T47D (cell line): ENCODE measurements around the gene ENPP7.

Source experiments
- DNase-seq, 2 experiments: peaks; one replicate each; pipeline versions ENCODE4 v3.0.0 to v3.0.0-alpha.2; 2011 to 2012; ENCODE audit warnings: low read depth in 1 of 2, low spot score in 1 of 2
- JUND ChIP-seq: IDR thresholded peaks from 2 replicates; pipeline ENCODE4 v1.6.1; 2012; ENCODE audit warnings: low read depth
- in situ Hi-C: cut with HindIII; loops from 2 replicates; pipeline ENCODE4 v1.10.0; 2016; ENCODE audit warnings: low sequenced_read_pairs, low pct_unique_long_range_greater_than_20kb

Gene ENPP7

DNA sequence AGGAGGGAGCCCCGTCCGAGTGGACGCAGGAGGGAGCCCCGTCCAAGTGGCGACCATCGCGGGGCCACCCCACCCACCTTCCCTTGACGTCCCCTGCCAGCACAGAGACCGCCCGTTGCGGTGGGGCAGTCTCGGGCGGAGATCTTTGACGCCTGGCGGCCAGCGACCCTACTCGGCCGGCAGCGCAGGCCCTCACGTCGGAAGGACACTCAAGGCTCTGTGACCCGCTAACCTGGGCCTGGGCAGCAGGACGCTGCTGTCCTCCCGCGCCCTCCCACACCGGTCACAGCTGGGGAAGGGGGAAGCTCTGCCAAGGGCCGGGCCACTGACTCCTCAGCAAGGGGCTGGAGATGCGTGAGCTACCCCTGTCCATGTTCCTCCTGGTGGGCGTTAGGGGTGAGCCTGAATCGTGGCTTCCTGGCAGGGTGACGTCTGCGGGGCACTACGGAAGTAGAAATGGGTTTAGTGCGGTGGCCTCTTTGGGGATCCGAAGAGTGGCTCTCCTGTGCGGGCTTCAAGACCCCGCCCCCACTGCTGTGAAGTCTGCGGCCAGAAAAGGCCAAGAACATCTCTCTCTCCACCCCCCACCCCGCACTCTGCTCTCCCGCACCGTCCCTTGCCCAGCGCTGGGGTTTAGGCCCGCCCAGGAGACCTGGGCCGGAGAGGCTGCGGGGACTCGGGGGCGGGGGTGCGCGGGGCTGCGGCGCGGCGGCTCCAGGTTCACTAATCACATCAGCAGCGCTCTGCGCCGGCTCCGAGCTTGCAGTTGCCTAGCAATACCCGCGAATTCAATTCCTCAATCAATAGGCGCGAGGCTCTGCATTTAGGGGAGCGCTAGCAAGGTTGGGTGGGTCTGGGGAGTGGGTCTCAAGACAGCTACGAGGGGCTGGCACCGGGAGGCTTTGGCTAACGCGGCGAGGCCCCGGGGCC is 60.3 kb downstream of the ENPP7 start:
- TF ChIP-seq JUND, result no peak
- no peak for DNase-seq
- in situ Hi-C loops, result no loop called here

DNA sequence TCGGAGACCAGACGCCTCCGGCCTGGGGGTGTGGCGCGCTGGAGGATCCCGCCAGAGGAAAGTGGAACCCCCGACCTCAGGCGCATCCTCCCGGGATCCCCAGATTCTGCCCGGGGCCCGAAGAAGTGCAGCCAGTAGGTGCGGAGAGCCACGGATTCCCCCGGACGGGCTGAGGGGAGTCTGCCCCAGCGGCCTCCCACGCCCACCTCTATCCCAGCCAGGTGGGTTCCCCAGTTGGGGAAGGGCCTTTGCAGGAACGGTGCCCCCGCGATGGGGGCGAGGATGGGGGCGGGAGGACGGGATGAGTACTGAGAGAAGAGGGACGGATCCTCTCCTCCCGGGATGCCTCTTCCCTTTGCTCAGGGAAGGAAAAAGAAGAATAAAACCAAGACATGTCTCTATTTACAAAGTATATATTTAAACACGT is 61.0 kb downstream of the ENPP7 start:
- TF ChIP-seq JUND, result no peak
- in situ Hi-C loops, result no loop called here
- DNase-seq, result no peak
